WTC11 (cell line): ENCODE measurements around the gene TCF12. TPM values are rescaled to one million over a fixed set of nuclear protein-coding genes. Genes with fewer than 3 reads are reported as not detected.

Experiments used
- ATAC-seq: fragments of 200-7000 bp; cut with Tn5 transposase; 2 replicates; pipeline ENCODE4 v1.10.0; 2021; ENCODE audit warnings: mild to moderate bottlenecking, moderate library complexity
- CTCF ChIA-PET: fragments of 300-600 bp; sonication (Branson Sonifier 250); formaldehyde crosslinking; loops from one replicate; lab custom pipeline; 2021; ENCODE audit warnings: antibody characterized with exemption; lab: Charles Lee
- POLR2A ChIA-PET: fragments of 350-600 bp; sonication (Branson Sonifier 250); formaldehyde crosslinking; loops from one replicate; lab custom pipeline; 2021; ENCODE audit warnings: antibody characterized with exemption; lab: Charles Lee
- DNase-seq: peaks from one replicate; pipeline ENCODE4 v3.0.0; 2021; ENCODE audit warnings: low spot score
- H3K27ac Mint-ChIP-seq: 2 replicates; pipeline ENCODE4 v1.8.0; 2021; ENCODE audit warnings: mixed read lengths
- H3K27me3 Mint-ChIP-seq: 2 replicates; pipeline ENCODE4 v1.8.0; 2021; ENCODE audit warnings: low read depth, mild to moderate bottlenecking, moderate library complexity, mixed read lengths
- H3K36me3 Mint-ChIP-seq: 2 replicates; pipeline ENCODE4 v1.8.0; 2021; ENCODE audit warnings: mixed read lengths
- H3K4me1 Mint-ChIP-seq: 2 replicates; pipeline ENCODE4 v1.8.0; 2022; ENCODE audit warnings: mixed read lengths
- H3K4me3 Mint-ChIP-seq: 2 replicates; pipeline ENCODE4 v1.8.0; 2021; ENCODE audit warnings: mild to moderate bottlenecking, moderate library complexity, mixed read lengths
- H3K9me3 Mint-ChIP-seq: 2 replicates; pipeline ENCODE4 v1.8.0; 2021; ENCODE audit warnings: mixed read lengths
- CBFB ChIP-seq: sonication (generic); formaldehyde crosslinking; IDR thresholded peaks from 2 replicates; pipeline ENCODE4 v1.8.1; 2022; ENCODE audit warnings: mild to moderate bottlenecking, low read depth, missing genetic modification reagents
- CREM ChIP-seq: sonication (generic); formaldehyde crosslinking; IDR thresholded peaks from 2 replicates; pipeline ENCODE4 v1.8.1; 2022; ENCODE audit warnings: mild to moderate bottlenecking, missing genetic modification reagents, moderate library complexity
- GRHL2 ChIP-seq: fragments of 250-450 bp; sonication (Bioruptor Pico); IDR thresholded peaks from 2 replicates; pipeline ENCODE4 v1.8.0; 2022; ENCODE audit warnings: mild to moderate bottlenecking, moderate library complexity; ENCODE audit not compliant: insufficient replicate concordance, severe bottlenecking
- GTF2I ChIP-seq: fragments of 250-450 bp; sonication (Bioruptor Pico); conservative IDR thresholded peaks from 2 replicates; pipeline ENCODE4 v1.4.0; 2021; ENCODE audit warnings: mild to moderate bottlenecking
- MYBL2 ChIP-seq: sonication (generic); formaldehyde crosslinking; IDR thresholded peaks from 2 replicates; pipeline ENCODE4 v1.8.1; 2023; ENCODE audit warnings: mild to moderate bottlenecking, moderate library complexity, missing genetic modification reagents
- NFYB ChIP-seq: sonication (generic); formaldehyde crosslinking; conservative IDR thresholded peaks from 2 replicates; pipeline ENCODE4 v1.8.0; 2022; ENCODE audit warnings: low read depth, missing genetic modification reagents
- RELA ChIP-seq: sonication (generic); formaldehyde crosslinking; IDR thresholded peaks from 2 replicates; pipeline ENCODE4 v1.8.1; 2022; ENCODE audit warnings: missing genetic modification reagents, mild to moderate bottlenecking, borderline replicate concordance
- ZNF121 ChIP-seq: sonication (generic); formaldehyde crosslinking; IDR thresholded peaks from 2 replicates; pipeline ENCODE4 v1.8.0; 2023; ENCODE audit warnings: missing genetic modification reagents
- ZNF232 ChIP-seq: sonication (generic); formaldehyde crosslinking; IDR thresholded peaks from 2 replicates; pipeline ENCODE4 v1.8.0; 2022; ENCODE audit warnings: mild to moderate bottlenecking, missing genetic modification reagents
- ZNF263 ChIP-seq: sonication (generic); formaldehyde crosslinking; IDR thresholded peaks from 2 replicates; pipeline ENCODE4 v1.8.1; 2022; ENCODE audit warnings: low read depth, mild to moderate bottlenecking, moderate library complexity, missing genetic modification reagents
- total RNA-seq: library from RNA; stranded (reverse); gene quantifications from 3 replicates; pipeline ENCODE4 v1.2.3, GENCODE V29; 2021
- TF ChIP-seq, protein P1 (sequence below): sonication (generic); formaldehyde crosslinking; IDR thresholded peaks from 2 replicates; pipeline ENCODE4 v1.8.0; 2023; ENCODE audit warnings: mild to moderate bottlenecking, missing genetic modification reagents
- TF ChIP-seq, protein P2 (sequence below): fragments of 250-450 bp; sonication (Bioruptor Pico); IDR thresholded peaks from 2 replicates; pipeline ENCODE4 v1.9.0; 2021; ENCODE audit warnings: mild to moderate bottlenecking, borderline replicate concordance
- TF ChIP-seq, protein P3 (sequence below): sonication (generic); formaldehyde crosslinking; IDR thresholded peaks from 2 replicates; pipeline ENCODE4 v1.8.0; 2022; ENCODE audit warnings: mild to moderate bottlenecking, missing genetic modification reagents
- TF ChIP-seq, protein P4 (sequence below): sonication (generic); formaldehyde crosslinking; IDR thresholded peaks from 2 replicates; pipeline ENCODE4 v1.8.1; 2023; ENCODE audit warnings: mild to moderate bottlenecking, moderate library complexity, missing genetic modification reagents
- TF ChIP-seq, protein P5 (sequence below): sonication (generic); formaldehyde crosslinking; IDR thresholded peaks from 2 replicates; pipeline ENCODE4 v1.8.1; 2023; ENCODE audit warnings: mild to moderate bottlenecking, missing genetic modification reagents
- TF ChIP-seq, protein P6 (sequence below): sonication (generic); formaldehyde crosslinking; IDR thresholded peaks from 2 replicates; pipeline ENCODE4 v1.8.1; 2022; ENCODE audit warnings: low read depth, missing genetic modification reagents, borderline replicate concordance
- TF ChIP-seq, protein P7 (sequence below): sonication (generic); formaldehyde crosslinking; conservative IDR thresholded peaks from 2 replicates; pipeline ENCODE4 v1.8.1; 2023; ENCODE audit warnings: mild to moderate bottlenecking, low read depth, missing genetic modification reagents, moderate library complexity

Gene TCF12
- total RNA-seq, 1 experiment from 2014 or later = 73.2 TPM

DNA sequence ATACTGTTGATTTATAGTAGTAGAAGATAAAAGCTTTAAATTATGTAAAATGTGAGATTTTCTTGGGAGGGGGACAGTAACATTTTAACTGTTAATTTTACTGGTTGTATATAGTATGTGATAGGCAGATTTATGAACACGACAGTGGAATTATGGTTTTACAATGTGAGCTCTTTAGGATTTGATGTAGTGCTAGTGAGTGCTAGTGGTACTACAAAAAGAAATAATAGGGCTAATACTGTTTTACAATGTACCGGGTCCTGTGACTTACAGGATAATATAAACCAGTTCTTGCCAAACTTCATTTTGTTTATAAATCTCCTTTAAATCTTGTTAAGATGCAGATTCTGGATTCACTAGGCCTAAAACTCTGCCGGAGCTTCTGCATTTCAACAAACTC is 165.7 kb downstream of the TCF12 start:
- CTCF ChIA-PET = no interaction called here
- ATAC-seq (no peak), DNase-seq (no peak)
- POLR2A ChIA-PET = no interaction called here
- TF ChIP-seq MYBL2 (CRISPR knock-in tag) (no peak), GTF2I (CRISPR knock-in tag) (no peak), ZNF121 (CRISPR knock-in tag) (no peak), GRHL2 (no peak), CBFB (no peak), CREM (CRISPR knock-in tag) (no peak)
- TF ChIP-seq, protein P1, sequence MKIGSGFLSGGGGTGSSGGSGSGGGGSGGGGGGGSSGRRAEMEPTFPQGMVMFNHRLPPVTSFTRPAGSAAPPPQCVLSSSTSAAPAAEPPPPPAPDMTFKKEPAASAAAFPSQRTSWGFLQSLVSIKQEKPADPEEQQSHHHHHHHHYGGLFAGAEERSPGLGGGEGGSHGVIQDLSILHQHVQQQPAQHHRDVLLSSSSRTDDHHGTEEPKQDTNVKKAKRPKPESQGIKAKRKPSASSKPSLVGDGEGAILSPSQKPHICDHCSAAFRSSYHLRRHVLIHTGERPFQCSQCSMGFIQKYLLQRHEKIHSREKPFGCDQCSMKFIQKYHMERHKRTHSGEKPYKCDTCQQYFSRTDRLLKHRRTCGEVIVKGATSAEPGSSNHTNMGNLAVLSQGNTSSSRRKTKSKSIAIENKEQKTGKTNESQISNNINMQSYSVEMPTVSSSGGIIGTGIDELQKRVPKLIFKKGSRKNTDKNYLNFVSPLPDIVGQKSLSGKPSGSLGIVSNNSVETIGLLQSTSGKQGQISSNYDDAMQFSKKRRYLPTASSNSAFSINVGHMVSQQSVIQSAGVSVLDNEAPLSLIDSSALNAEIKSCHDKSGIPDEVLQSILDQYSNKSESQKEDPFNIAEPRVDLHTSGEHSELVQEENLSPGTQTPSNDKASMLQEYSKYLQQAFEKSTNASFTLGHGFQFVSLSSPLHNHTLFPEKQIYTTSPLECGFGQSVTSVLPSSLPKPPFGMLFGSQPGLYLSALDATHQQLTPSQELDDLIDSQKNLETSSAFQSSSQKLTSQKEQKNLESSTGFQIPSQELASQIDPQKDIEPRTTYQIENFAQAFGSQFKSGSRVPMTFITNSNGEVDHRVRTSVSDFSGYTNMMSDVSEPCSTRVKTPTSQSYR (CRISPR knock-in tag) = no peak
- Mint-ChIP-seq H3K9me3 (no peaks in the 10 kb centered on the region), H3K27me3 (no peaks in the 10 kb centered on the region), H3K4me1 (peaks cover 12% of the 10 kb centered on the region), H3K27ac (no peak overlapping the region), H3K36me3 (no peaks in the 10 kb centered on the region), H3K4me3 (no peak overlapping the region)

DNA sequence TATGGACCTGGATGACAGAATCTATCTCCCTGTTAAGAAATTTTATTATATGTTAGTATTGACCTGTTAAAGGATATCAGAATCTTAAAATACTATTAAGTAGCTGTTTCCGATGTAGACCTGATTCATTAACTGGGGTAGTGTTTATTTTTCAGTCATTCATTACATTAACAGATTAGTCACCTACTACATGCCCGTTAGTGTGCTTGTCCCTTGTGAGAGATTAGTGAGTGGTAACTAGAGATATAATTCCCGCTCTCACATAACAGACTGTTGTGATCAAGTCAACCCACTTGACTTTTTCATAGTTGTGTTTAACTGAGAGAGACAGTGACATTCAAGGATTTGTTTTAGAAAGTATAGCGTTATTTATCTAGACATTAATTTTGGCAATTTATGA is 166.8 kb downstream of the TCF12 start:
- DNase-seq (no peak), ATAC-seq (no peak)
- POLR2A ChIA-PET = no interaction called here
- Mint-ChIP-seq H3K4me1 (peaks cover 7% of the 10 kb centered on the region), H3K4me3 (no peak overlapping the region), H3K36me3 (no peaks in the 10 kb centered on the region), H3K9me3 (no peaks in the 10 kb centered on the region), H3K27ac (peak overlapping the region; percentile 85; the same call in 1 of the 2 replicates), H3K27me3 (no peaks in the 10 kb centered on the region)
- CTCF ChIA-PET = no interaction called here
- TF ChIP-seq, protein P2, sequence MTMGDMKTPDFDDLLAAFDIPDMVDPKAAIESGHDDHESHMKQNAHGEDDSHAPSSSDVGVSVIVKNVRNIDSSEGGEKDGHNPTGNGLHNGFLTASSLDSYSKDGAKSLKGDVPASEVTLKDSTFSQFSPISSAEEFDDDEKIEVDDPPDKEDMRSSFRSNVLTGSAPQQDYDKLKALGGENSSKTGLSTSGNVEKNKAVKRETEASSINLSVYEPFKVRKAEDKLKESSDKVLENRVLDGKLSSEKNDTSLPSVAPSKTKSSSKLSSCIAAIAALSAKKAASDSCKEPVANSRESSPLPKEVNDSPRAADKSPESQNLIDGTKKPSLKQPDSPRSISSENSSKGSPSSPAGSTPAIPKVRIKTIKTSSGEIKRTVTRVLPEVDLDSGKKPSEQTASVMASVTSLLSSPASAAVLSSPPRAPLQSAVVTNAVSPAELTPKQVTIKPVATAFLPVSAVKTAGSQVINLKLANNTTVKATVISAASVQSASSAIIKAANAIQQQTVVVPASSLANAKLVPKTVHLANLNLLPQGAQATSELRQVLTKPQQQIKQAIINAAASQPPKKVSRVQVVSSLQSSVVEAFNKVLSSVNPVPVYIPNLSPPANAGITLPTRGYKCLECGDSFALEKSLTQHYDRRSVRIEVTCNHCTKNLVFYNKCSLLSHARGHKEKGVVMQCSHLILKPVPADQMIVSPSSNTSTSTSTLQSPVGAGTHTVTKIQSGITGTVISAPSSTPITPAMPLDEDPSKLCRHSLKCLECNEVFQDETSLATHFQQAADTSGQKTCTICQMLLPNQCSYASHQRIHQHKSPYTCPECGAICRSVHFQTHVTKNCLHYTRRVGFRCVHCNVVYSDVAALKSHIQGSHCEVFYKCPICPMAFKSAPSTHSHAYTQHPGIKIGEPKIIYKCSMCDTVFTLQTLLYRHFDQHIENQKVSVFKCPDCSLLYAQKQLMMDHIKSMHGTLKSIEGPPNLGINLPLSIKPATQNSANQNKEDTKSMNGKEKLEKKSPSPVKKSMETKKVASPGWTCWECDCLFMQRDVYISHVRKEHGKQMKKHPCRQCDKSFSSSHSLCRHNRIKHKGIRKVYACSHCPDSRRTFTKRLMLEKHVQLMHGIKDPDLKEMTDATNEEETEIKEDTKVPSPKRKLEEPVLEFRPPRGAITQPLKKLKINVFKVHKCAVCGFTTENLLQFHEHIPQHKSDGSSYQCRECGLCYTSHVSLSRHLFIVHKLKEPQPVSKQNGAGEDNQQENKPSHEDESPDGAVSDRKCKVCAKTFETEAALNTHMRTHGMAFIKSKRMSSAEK = no peak
- TF ChIP-seq, protein P3, sequence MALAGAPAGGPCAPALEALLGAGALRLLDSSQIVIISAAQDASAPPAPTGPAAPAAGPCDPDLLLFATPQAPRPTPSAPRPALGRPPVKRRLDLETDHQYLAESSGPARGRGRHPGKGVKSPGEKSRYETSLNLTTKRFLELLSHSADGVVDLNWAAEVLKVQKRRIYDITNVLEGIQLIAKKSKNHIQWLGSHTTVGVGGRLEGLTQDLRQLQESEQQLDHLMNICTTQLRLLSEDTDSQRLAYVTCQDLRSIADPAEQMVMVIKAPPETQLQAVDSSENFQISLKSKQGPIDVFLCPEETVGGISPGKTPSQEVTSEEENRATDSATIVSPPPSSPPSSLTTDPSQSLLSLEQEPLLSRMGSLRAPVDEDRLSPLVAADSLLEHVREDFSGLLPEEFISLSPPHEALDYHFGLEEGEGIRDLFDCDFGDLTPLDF (CRISPR knock-in tag) = no peak
- no peak for TF ChIP-seq ZNF232 (CRISPR knock-in tag)
- TF ChIP-seq, protein P4, sequence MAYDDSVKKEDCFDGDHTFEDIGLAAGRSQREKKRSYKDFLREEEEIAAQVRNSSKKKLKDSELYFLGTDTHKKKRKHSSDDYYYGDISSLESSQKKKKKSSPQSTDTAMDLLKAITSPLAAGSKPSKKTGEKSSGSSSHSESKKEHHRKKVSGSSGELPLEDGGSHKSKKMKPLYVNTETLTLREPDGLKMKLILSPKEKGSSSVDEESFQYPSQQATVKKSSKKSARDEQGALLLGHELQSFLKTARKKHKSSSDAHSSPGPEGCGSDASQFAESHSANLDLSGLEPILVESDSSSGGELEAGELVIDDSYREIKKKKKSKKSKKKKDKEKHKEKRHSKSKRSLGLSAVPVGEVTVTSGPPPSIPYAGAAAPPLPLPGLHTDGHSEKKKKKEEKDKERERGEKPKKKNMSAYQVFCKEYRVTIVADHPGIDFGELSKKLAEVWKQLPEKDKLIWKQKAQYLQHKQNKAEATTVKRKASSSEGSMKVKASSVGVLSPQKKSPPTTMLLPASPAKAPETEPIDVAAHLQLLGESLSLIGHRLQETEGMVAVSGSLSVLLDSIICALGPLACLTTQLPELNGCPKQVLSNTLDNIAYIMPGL = no peak
- no peak for TF ChIP-seq NFYB (CRISPR knock-in tag)
- TF ChIP-seq, protein P5, sequence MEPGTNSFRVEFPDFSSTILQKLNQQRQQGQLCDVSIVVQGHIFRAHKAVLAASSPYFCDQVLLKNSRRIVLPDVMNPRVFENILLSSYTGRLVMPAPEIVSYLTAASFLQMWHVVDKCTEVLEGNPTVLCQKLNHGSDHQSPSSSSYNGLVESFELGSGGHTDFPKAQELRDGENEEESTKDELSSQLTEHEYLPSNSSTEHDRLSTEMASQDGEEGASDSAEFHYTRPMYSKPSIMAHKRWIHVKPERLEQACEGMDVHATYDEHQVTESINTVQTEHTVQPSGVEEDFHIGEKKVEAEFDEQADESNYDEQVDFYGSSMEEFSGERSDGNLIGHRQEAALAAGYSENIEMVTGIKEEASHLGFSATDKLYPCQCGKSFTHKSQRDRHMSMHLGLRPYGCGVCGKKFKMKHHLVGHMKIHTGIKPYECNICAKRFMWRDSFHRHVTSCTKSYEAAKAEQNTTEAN (CRISPR knock-in tag) = no peak
- TF ChIP-seq, protein P6, sequence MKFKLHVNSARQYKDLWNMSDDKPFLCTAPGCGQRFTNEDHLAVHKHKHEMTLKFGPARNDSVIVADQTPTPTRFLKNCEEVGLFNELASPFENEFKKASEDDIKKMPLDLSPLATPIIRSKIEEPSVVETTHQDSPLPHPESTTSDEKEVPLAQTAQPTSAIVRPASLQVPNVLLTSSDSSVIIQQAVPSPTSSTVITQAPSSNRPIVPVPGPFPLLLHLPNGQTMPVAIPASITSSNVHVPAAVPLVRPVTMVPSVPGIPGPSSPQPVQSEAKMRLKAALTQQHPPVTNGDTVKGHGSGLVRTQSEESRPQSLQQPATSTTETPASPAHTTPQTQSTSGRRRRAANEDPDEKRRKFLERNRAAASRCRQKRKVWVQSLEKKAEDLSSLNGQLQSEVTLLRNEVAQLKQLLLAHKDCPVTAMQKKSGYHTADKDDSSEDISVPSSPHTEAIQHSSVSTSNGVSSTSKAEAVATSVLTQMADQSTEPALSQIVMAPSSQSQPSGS (CRISPR knock-in tag) = no peak
- TF ChIP-seq, protein P7, sequence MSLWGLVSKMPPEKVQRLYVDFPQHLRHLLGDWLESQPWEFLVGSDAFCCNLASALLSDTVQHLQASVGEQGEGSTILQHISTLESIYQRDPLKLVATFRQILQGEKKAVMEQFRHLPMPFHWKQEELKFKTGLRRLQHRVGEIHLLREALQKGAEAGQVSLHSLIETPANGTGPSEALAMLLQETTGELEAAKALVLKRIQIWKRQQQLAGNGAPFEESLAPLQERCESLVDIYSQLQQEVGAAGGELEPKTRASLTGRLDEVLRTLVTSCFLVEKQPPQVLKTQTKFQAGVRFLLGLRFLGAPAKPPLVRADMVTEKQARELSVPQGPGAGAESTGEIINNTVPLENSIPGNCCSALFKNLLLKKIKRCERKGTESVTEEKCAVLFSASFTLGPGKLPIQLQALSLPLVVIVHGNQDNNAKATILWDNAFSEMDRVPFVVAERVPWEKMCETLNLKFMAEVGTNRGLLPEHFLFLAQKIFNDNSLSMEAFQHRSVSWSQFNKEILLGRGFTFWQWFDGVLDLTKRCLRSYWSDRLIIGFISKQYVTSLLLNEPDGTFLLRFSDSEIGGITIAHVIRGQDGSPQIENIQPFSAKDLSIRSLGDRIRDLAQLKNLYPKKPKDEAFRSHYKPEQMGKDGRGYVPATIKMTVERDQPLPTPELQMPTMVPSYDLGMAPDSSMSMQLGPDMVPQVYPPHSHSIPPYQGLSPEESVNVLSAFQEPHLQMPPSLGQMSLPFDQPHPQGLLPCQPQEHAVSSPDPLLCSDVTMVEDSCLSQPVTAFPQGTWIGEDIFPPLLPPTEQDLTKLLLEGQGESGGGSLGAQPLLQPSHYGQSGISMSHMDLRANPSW = no peak
- TF ChIP-seq ZNF263 (CRISPR knock-in tag) = no peak
- no peak for TF ChIP-seq RELA
